Measurements from ENCODE around the gene MRTFA.

MRTFA gene

GRCh38 chr22:40434745-40435144 is 201.8 kb downstream of the MRTFA start:
- H3K4me1 ChIP-seq (ENCODE audit: control insufficient read depth, insufficient read depth, low read length): peaks cover 9% of the 10 kb centered on the region
- no peak overlapping the region for H3K4me3 ChIP-seq (ENCODE audit: low read length)
- no peak overlapping the region for H3K9ac ChIP-seq (ENCODE audit: low read length)
- no peaks in the 10 kb centered on the region for H3K36me3 ChIP-seq (ENCODE audit: control insufficient read depth, insufficient read depth, low read length)
- no peak overlapping the region for H3K27ac ChIP-seq (ENCODE audit: low read depth, low read length)
- H3K27me3 ChIP-seq (ENCODE audit: control insufficient read depth, insufficient read depth, low read length): no peaks in the 10 kb centered on the region

GRCh38 chr22:40434106-40434505 is 202.4 kb downstream of the MRTFA start:
- Histone ChIP-seq H3K36me3 (ENCODE audit: control insufficient read depth, insufficient read depth, low read length) (peaks cover 3% of the 10 kb centered on the region), H3K4me1 (ENCODE audit: control insufficient read depth, insufficient read depth, low read length) (peaks cover 9% of the 10 kb centered on the region), H3K4me3 (ENCODE audit: low read length) (no peak overlapping the region), H3K27ac (ENCODE audit: low read depth, low read length) (no peak overlapping the region), H3K27me3 (ENCODE audit: control insufficient read depth, insufficient read depth, low read length) (no peaks in the 10 kb centered on the region), H3K9ac (ENCODE audit: low read length) (no peak overlapping the region)

GRCh38 chr22:40433416-40434090 is 203.0 kb downstream of the MRTFA start:
- Histone ChIP-seq H3K9ac (ENCODE audit: low read length) (no peak overlapping the region), H3K4me1 (ENCODE audit: control insufficient read depth, insufficient read depth, low read length) (peaks cover 9% of the 10 kb centered on the region), H3K4me3 (ENCODE audit: low read length) (no peak overlapping the region), H3K36me3 (ENCODE audit: control insufficient read depth, insufficient read depth, low read length) (peaks cover 6% of the 10 kb centered on the region), H3K27me3 (ENCODE audit: control insufficient read depth, insufficient read depth, low read length) (no peaks in the 10 kb centered on the region), H3K27ac (ENCODE audit: low read depth, low read length) (no peak overlapping the region)

GRCh38 chr22:40432625-40433024 is 203.9 kb downstream of the MRTFA start:
- peaks cover 9% of the 10 kb centered on the region for H3K4me1 ChIP-seq (ENCODE audit: control insufficient read depth, insufficient read depth, low read length)
- no peak overlapping the region for H3K4me3 ChIP-seq (ENCODE audit: low read length)
- peaks cover 6% of the 10 kb centered on the region for H3K36me3 ChIP-seq (ENCODE audit: control insufficient read depth, insufficient read depth, low read length)
- H3K27me3 ChIP-seq (ENCODE audit: control insufficient read depth, insufficient read depth, low read length): no peaks in the 10 kb centered on the region
- H3K27ac ChIP-seq (ENCODE audit: low read depth, low read length): no peak overlapping the region
- H3K9ac ChIP-seq (ENCODE audit: low read length): no peak overlapping the region

- Histone ChIP-seq H3K4me3 (ENCODE audit: low read length) (no peak overlapping the region), H3K27me3 (ENCODE audit: control insufficient read depth, insufficient read depth, low read length) (no peaks in the 10 kb centered on the region), H3K27ac (ENCODE audit: low read depth, low read length) (no peak overlapping the region), H3K9ac (ENCODE audit: low read length) (no peak overlapping the region), H3K4me1 (ENCODE audit: control insufficient read depth, insufficient read depth, low read length) (peaks cover 9% of the 10 kb centered on the region), H3K36me3 (ENCODE audit: control insufficient read depth, insufficient read depth, low read length) (peaks cover 6% of the 10 kb centered on the region)
Measured at GRCh38 chr22:40432157-40432556, 204.4 kb downstream of the MRTFA start.

GRCh38 chr22:40430991-40431390 is 205.5 kb downstream of the MRTFA start:
- Histone ChIP-seq H3K4me1 (ENCODE audit: control insufficient read depth, insufficient read depth, low read length) (peaks cover 2% of the 10 kb centered on the region), H3K27ac (ENCODE audit: low read depth, low read length) (no peak overlapping the region), H3K36me3 (ENCODE audit: control insufficient read depth, insufficient read depth, low read length) (peaks cover 12% of the 10 kb centered on the region), H3K27me3 (ENCODE audit: control insufficient read depth, insufficient read depth, low read length) (no peaks in the 10 kb centered on the region), H3K4me3 (ENCODE audit: low read length) (no peak overlapping the region), H3K9ac (ENCODE audit: low read length) (no peak overlapping the region)

GRCh38 chr22:40429481-40429880 is 207.0 kb downstream of the MRTFA start:
- Histone ChIP-seq H3K36me3 (ENCODE audit: control insufficient read depth, insufficient read depth, low read length) (peaks cover 17% of the 10 kb centered on the region), H3K27ac (ENCODE audit: low read depth, low read length) (no peak overlapping the region), H3K9ac (ENCODE audit: low read length) (no peak overlapping the region), H3K27me3 (ENCODE audit: control insufficient read depth, insufficient read depth, low read length) (no peaks in the 10 kb centered on the region), H3K4me1 (ENCODE audit: control insufficient read depth, insufficient read depth, low read length) (no peaks in the 10 kb centered on the region), H3K4me3 (ENCODE audit: low read length) (no peak overlapping the region)

GRCh38 chr22:40428796-40429195 is 207.7 kb downstream of the MRTFA start:
- no peak overlapping the region for H3K9ac ChIP-seq (ENCODE audit: low read length)
- H3K27ac ChIP-seq (ENCODE audit: low read depth, low read length): no peak overlapping the region
- H3K4me1 ChIP-seq (ENCODE audit: control insufficient read depth, insufficient read depth, low read length): no peaks in the 10 kb centered on the region
- peaks cover 24% of the 10 kb centered on the region for H3K36me3 ChIP-seq (ENCODE audit: control insufficient read depth, insufficient read depth, low read length)
- H3K27me3 ChIP-seq (ENCODE audit: control insufficient read depth, insufficient read depth, low read length): no peaks in the 10 kb centered on the region
- H3K4me3 ChIP-seq (ENCODE audit: low read length): no peak overlapping the region

GRCh38 chr22:40426594-40427333 is 209.8 kb downstream of the MRTFA start:
- H3K36me3 ChIP-seq (ENCODE audit: control insufficient read depth, insufficient read depth, low read length): peaks cover 39% of the 10 kb centered on the region
- H3K4me3 ChIP-seq (ENCODE audit: low read length): no peak overlapping the region
- H3K4me1 ChIP-seq (ENCODE audit: control insufficient read depth, insufficient read depth, low read length): no peaks in the 10 kb centered on the region
- H3K27me3 ChIP-seq (ENCODE audit: control insufficient read depth, insufficient read depth, low read length): no peaks in the 10 kb centered on the region
- no peak overlapping the region for H3K27ac ChIP-seq (ENCODE audit: low read depth, low read length)
- H3K9ac ChIP-seq (ENCODE audit: low read length): no peak overlapping the region

- H3K27ac ChIP-seq (ENCODE audit: low read depth, low read length): no peak overlapping the region
- no peaks in the 10 kb centered on the region for H3K4me1 ChIP-seq (ENCODE audit: control insufficient read depth, insufficient read depth, low read length)
- H3K36me3 ChIP-seq (ENCODE audit: control insufficient read depth, insufficient read depth, low read length): peaks cover 50% of the 10 kb centered on the region
- no peaks in the 10 kb centered on the region for H3K27me3 ChIP-seq (ENCODE audit: control insufficient read depth, insufficient read depth, low read length)
- H3K9ac ChIP-seq (ENCODE audit: low read length): no peak overlapping the region
- no peak overlapping the region for H3K4me3 ChIP-seq (ENCODE audit: low read length)
Measured at GRCh38 chr22:40425082-40425481, 211.4 kb downstream of the MRTFA start.

- H3K4me3 ChIP-seq (ENCODE audit: low read length): no peak overlapping the region
- H3K4me1 ChIP-seq (ENCODE audit: control insufficient read depth, insufficient read depth, low read length): no peaks in the 10 kb centered on the region
- H3K27me3 ChIP-seq (ENCODE audit: control insufficient read depth, insufficient read depth, low read length): no peaks in the 10 kb centered on the region
- peaks cover 55% of the 10 kb centered on the region for H3K36me3 ChIP-seq (ENCODE audit: control insufficient read depth, insufficient read depth, low read length)
- no peak overlapping the region for H3K27ac ChIP-seq (ENCODE audit: low read depth, low read length)
- H3K9ac ChIP-seq (ENCODE audit: low read length): no peak overlapping the region
Measured at GRCh38 chr22:40423882-40424640, 212.5 kb downstream of the MRTFA start.

GRCh38 chr22:40423310-40423688 is 213.2 kb downstream of the MRTFA start:
- H3K4me3 ChIP-seq (ENCODE audit: low read length): no peak overlapping the region
- peaks cover 55% of the 10 kb centered on the region for H3K36me3 ChIP-seq (ENCODE audit: control insufficient read depth, insufficient read depth, low read length)
- no peaks in the 10 kb centered on the region for H3K4me1 ChIP-seq (ENCODE audit: control insufficient read depth, insufficient read depth, low read length)
- H3K9ac ChIP-seq (ENCODE audit: low read length): no peak overlapping the region
- H3K27me3 ChIP-seq (ENCODE audit: control insufficient read depth, insufficient read depth, low read length): no peaks in the 10 kb centered on the region
- H3K27ac ChIP-seq (ENCODE audit: low read depth, low read length): no peak overlapping the region

Measured in rectal smooth muscle tissue (tissue), 1 donor.